Osteocyte (in vitro differentiated cells): ENCODE measurements around the gene COL19A1. TPM values are rescaled to one million over a fixed set of nuclear protein-coding genes. Genes with fewer than 3 reads are reported as not detected.

ENCODE experiments used
- DNase-seq: peaks from one replicate; pipeline ENCODE4 v3.0.0; 2021; ENCODE audit warnings: mixed read lengths; ENCODE audit not compliant: unreplicated experiment; ENCODE audit errors: extremely low spot score
- H3K27ac Mint-ChIP-seq: one replicate; pipeline ENCODE4 v1.8.0; 2021; ENCODE audit warnings: mild to moderate bottlenecking, mixed read lengths; ENCODE audit not compliant: unreplicated experiment
- H3K27me3 Mint-ChIP-seq: one replicate; pipeline ENCODE4 v1.8.0; 2021; ENCODE audit warnings: mixed read lengths; ENCODE audit not compliant: unreplicated experiment
- H3K36me3 Mint-ChIP-seq: one replicate; pipeline ENCODE4 v1.8.0; 2021; ENCODE audit warnings: mixed read lengths; ENCODE audit not compliant: unreplicated experiment
- H3K4me1 Mint-ChIP-seq: one replicate; pipeline ENCODE4 v1.8.0; 2021; ENCODE audit warnings: mixed read lengths; ENCODE audit not compliant: unreplicated experiment
- H3K4me3 Mint-ChIP-seq: one replicate; pipeline ENCODE4 v1.8.0; 2021; ENCODE audit warnings: mild to moderate bottlenecking, moderate library complexity, mixed read lengths; ENCODE audit not compliant: unreplicated experiment
- H3K9me3 Mint-ChIP-seq: one replicate; pipeline ENCODE4 v1.8.0; 2021; ENCODE audit warnings: mixed read lengths; ENCODE audit not compliant: unreplicated experiment
- CTCF ChIP-seq: fragments of 200-600 bp; sonication (generic); IDR thresholded peaks from 2 replicates; pipeline ENCODE4 v1.5.0; 2021; ENCODE audit warnings: antibody characterized with exemption, mild to moderate bottlenecking, moderate library complexity
- total RNA-seq: library from RNA; stranded (reverse); gene quantifications from 2 replicates; pipeline ENCODE4 v1.2.1, GENCODE V29; 2021

COL19A1 gene
- total RNA-seq, 1 donor from 2014 or later, result not detected

DNA sequence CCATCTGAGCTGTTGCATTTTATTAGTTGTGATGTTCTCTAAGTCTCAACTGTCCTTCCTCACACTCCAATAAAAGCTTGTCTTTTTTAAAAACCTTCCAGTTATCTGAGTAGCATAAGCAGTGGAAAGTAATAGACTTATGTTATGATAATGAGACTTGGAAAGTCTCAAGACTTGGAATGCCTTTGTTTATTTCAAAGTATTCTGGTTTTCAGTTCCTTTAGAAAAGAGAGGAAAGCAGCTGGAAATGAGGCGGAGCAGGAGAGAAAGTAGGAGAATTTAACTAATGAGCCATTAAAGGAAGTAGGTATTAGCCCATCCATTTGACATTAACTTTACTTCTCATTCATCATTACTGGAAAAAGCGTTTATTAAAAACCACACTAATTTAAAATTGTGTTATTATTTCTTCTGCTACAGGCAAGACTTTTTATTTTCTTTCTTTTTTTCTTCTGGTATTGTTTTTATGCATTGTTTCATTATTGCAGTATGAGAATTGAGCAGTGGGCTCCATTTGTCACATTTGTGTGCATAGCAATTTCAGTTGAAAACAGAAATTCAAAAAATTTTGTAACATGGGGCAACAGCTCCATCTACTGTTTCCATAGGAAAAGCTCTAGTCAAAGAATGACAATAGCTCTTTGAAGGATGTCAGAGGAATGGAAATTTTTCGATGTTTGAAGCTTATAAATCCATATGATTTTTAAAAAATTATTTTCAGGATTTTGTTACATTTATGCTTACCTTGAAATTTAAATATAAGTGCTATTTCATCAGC is 241.7 kb downstream of the COL19A1 start:
- peak; percentile 81 for TF ChIP-seq CTCF
- H3K36me3 Mint-ChIP-seq, result no peaks in the 10 kb centered on the region
- H3K27me3 Mint-ChIP-seq, result peaks cover 32% of the 10 kb centered on the region
- no peak overlapping the region for H3K27ac Mint-ChIP-seq
- DNase-seq, result no peak
- peaks cover 1% of the 10 kb centered on the region for H3K4me1 Mint-ChIP-seq
- no peak overlapping the region for H3K4me3 Mint-ChIP-seq
- no peaks in the 10 kb centered on the region for H3K9me3 Mint-ChIP-seq

DNA sequence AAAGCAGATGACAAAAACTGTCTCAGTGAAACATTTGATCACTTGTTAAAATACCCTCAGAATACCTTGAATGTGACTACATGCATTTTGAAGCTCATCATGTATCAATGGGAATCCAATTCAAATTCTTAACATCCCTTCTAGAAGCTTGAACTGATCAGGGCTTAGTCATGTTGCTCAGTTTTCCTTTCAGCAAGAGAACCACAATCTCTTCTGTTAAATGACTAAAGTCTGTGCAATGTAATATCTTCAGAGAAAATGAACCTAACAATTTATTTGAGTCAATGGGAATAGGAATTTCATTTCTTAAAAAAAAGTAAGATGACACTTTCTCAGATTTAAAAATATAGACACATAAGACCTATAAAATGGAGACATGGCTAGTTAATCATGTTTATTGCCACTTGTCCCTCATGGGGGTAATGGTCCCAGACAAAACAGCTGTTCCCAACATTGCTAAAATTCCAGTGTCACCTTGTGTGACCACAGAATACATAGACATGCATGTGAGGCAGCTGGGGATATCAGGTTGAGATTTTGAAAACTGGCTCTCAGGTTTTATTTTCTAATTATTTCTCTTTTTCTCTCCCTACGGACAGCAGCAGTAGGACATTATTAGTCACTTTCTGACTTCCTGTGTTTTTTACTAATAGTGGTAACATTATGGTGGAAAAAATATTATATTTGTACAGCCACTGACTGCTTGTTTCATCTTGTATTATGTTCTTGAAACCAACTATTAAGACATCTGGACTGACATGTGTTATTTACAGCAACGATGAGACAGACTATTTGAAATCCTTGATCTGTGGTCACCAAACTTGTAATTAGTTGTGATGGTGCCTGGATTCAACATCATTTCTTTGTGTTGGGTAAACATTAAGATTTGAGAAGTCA is 244.0 kb downstream of the COL19A1 start:
- Mint-ChIP-seq H3K27me3 (peaks cover 40% of the 10 kb centered on the region), H3K9me3 (no peaks in the 10 kb centered on the region), H3K4me1 (peaks cover 1% of the 10 kb centered on the region), H3K4me3 (no peak overlapping the region), H3K27ac (no peak overlapping the region), H3K36me3 (no peaks in the 10 kb centered on the region)
- TF ChIP-seq CTCF, result no peak
- DNase-seq, result no peak

GRCh38 chr6:70111737-70112136 is 245.4 kb downstream of the COL19A1 start:
- Mint-ChIP-seq H3K4me3 (no peak overlapping the region), H3K4me1 (peaks cover 1% of the 10 kb centered on the region), H3K27ac (no peak overlapping the region), H3K27me3 (peaks cover 32% of the 10 kb centered on the region), H3K36me3 (no peaks in the 10 kb centered on the region), H3K9me3 (no peaks in the 10 kb centered on the region)
- no peak for TF ChIP-seq CTCF
- DNase-seq, result no peak

- peaks cover 1% of the 10 kb centered on the region for H3K4me1 Mint-ChIP-seq
- no peak for DNase-seq
- H3K27ac Mint-ChIP-seq, result no peak overlapping the region
- no peak for TF ChIP-seq CTCF
- H3K27me3 Mint-ChIP-seq, result peaks cover 27% of the 10 kb centered on the region
- no peak overlapping the region for H3K4me3 Mint-ChIP-seq
- no peaks in the 10 kb centered on the region for H3K9me3 Mint-ChIP-seq
- no peaks in the 10 kb centered on the region for H3K36me3 Mint-ChIP-seq
Measured at GRCh38 chr6:70112716-70113115, 246.4 kb downstream of the COL19A1 start.

DNA sequence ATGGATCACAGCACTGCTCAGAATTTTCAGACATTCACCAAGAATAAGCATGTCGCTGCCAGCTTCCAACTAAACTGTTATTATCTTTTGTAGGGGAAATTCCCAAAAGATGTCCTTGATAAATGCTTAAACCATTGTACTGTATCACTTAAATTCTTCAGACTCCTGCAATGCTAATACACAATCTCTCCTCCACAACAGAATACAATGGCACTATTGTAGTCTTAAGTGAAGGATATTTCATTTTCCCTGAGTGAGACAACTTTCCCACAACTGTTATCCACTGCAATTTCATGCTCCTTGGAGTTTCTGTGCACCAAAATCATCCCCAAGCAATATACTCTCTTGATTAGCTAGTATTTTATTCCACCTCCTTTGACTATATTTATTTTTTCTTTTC is 246.8 kb downstream of the COL19A1 start:
- Mint-ChIP-seq H3K4me3 (no peak overlapping the region), H3K27ac (no peak overlapping the region), H3K36me3 (no peaks in the 10 kb centered on the region), H3K9me3 (no peaks in the 10 kb centered on the region), H3K27me3 (peaks cover 26% of the 10 kb centered on the region), H3K4me1 (peaks cover under 1% of the 10 kb centered on the region)
- no peak for TF ChIP-seq CTCF
- DNase-seq, result no peak
